Measurements from ENCODE around the gene GRIA3. TPM values are rescaled to one million over a fixed set of nuclear protein-coding genes. Genes with fewer than 3 reads are reported as not detected.

Gene GRIA3
- not detected for total RNA-seq

GRCh38 chrX:123184219-123184865 lies at the start of gene GRIA3:
GRIA3 (plus strand) TSS chrX:123184278; CDS start chrX:123184536, 258 bp downstream.
- no peak for DNase-seq

- no peak for DNase-seq
Measured at GRCh38 chrX:123138473-123138872, 45.6 kb upstream of the GRIA3 start.

DNA sequence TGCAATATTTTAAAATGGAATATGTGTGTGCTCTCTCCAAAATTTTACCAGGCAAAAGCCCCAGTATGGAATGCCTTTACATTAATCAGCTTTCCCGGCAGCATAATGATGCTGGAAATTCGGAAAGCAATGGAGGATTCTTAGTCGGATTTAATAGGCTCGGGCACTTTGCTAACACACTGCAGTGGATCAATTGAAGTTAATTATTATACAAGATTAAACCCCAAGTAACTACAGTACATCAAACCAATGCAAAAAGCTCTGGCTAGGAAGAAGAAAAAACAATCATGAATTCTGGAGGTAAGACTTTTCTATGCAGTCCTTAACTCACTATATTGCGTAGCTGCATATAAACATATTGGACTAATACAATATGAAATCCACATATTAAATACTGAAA lies 43.6 kb upstream of the GRIA3 start:
- no peak for DNase-seq

- no peak for DNase-seq
Measured at GRCh38 chrX:123140904-123141303, 43.2 kb upstream of the GRIA3 start.

- no peak for DNase-seq
Measured at GRCh38 chrX:123153846-123154335, 30.2 kb upstream of the GRIA3 start.

DNA sequence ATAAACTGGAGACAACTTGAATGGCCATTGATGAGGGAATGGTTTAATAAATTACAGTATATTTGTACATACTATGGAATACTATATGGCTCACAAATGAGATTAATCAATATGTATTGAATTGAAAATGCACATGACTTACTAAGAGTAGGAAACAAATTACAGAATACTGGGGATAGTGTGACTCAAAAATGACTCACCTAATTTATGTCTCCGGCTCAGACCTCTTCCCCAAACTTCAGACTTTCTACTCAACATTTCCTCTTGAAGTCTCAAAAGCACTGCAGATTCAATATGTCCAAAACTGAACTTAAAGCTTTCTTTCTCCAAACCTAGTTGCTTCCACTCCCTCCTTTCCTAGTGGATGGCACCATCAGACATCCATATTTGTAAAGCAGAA lies 28.8 kb upstream of the GRIA3 start:
- DNase-seq = no peak

GRCh38 chrX:123157586-123157985 lies 26.5 kb upstream of the GRIA3 start:
- no peak for DNase-seq

DNA sequence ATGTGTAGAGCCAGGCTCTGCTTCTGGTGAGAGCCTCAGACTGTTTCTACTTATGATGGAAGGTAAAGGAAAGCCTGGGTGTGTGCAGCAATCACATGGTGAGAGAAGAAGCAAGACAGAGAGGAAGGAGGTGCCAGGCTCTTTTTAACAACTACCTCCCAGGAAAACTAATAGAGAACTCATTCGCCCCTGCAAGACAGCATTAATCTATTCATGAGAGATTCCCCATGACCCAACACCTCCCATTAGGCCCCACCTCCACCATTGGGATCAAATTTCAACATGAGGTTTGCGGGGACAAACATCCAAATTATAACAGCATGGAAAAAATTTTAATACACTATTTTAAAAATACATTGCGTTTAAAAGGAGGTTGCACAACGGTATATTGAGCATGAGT lies 24.7 kb upstream of the GRIA3 start:
- DNase-seq = no peak

DNA sequence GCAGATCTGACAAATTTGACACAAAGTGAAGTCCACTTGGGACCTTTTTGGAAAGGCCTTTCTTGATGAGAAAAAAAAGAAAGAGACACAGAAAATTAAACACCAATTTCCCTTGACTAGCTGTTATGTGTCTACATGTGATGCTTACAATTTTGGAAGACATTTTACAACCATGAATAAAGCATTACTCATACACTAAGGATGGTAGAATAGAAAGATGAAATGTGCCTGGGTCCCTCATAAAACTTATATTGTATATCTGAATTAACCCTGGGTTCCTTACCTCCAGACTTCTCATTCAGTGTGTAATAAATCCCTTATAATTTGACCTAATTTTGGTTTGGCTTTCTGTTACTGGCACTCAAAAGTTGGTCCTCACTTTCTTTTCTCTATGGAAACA lies 16.5 kb upstream of the GRIA3 start:
- no peak for DNase-seq

DNA sequence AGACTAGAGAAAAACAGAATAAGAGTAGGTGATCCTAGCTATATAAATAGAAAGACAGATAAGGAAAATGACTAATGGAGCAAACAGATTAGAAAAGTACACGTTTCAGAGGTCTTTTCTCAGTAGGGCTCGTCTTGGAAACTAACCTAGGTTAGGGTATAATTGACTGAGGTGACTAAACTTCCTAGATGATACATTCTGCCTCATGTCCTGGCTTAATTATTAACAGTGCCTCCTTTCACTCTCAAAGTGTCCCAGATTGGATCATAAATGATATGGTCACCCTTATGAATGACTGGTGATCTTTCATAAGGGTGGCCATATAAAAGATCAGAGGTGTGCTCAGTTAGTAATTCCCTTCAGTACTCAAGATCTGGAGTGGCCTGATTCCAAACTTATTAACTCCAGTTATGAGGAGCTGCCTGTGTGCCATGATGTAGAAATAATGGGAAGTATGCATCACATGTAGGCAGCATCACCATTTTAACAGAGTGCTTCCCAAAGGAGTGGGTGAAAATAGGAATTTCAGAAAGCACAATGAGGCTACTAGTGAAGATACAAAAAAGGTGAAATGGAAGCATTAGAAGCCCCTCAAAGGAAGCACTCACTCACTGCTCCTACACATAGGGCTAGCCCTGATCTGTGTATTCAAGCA lies 14.7 kb upstream of the GRIA3 start:
- no peak for DNase-seq

DNA sequence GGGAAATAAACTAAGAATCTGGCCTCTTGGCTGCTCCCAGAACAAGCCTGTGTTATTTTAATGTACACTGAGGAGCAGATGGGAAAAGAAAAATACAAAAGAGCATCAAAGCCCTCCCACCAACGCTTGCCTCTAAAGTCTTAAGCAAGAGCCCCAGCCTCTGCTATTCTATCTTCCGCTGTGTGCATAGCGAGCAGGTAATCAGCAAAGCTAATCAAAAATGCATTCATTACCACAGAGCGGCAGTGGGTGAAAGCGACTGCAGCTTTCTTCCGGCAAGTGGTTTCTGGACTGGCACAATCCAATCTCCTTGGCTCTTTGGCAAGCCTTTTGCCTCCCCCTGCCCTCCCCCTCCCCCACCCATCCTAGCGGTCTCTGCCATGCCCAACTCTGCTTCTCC lies 13.5 kb upstream of the GRIA3 start:
- no peak for DNase-seq

- no peak for DNase-seq
Measured at GRCh38 chrX:123171781-123172180, 12.3 kb upstream of the GRIA3 start.

DNA sequence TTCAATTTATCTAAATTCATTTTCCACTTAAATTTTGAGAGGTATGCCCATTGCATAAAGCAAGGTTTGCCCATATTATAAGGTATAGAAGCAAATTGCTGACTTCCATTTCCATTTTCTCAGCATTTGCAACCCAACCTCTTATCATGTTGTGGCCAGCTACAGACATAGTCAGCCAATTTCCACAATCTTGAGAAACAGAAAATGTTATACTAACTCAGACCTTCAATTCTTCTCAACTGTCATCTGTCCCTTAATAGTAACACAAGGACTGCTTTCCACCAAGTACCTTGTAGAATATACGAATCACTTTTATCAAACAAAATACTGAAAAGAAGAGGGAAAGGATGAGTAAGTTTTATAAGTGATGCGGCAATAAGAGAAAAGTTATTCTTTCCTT lies 11.2 kb upstream of the GRIA3 start:
- DNase-seq = no peak

DNA sequence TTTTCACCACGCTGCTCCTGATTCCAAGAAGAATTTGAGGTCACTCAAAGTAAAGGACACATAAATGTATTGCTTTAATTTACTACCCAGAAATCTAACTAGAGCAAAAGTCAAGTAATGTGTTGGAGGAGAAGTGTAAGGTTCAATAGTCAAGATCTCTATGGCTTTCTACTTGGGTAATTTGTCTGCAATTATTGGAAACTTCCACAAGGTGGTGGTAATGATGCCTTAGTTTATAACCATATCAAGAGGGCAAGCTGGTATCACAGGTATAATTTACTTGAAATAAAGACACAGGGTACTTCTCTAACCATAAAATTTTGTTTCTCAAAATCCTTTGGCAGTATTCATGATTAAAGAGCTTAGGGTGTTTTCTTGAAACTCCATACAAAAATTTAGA lies 10.2 kb upstream of the GRIA3 start:
- DNase-seq = no peak

DNA sequence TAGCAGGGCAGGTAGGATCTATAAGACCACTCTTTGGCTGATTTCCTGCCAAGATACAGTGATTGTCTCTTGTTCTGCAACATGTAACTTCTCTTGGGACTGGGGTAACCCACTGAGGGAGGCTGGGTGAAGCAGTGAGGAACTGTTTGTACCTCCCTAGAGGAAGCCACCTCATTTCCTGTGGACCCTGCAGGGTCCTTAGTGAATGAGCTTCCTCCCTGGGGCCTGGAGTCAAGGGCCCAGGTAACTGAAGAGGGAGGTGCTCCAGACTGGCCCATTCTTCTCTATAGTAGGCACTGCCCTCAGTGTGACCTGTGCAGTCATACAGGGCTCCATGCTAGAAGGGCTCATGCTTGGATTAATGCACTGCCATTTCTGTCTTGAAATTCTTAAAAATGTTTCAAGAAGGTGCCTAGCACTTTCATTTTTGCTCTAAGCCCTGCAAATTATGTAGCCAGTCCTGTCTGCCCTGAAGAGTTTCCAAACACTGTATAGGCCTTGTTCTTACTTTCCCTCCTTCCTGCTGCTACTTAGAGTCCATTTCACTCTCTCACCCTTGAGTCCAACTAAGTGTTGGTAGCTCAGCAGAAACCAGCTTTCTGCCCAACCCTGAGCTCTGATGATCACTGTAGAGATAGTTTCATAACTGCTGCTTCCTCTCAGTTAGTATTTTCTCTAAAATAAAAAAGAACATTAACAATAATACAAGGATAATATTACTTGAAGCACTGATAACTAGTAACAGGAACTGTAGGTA lies 8.5 kb upstream of the GRIA3 start:
- DNase-seq = no peak

DNA sequence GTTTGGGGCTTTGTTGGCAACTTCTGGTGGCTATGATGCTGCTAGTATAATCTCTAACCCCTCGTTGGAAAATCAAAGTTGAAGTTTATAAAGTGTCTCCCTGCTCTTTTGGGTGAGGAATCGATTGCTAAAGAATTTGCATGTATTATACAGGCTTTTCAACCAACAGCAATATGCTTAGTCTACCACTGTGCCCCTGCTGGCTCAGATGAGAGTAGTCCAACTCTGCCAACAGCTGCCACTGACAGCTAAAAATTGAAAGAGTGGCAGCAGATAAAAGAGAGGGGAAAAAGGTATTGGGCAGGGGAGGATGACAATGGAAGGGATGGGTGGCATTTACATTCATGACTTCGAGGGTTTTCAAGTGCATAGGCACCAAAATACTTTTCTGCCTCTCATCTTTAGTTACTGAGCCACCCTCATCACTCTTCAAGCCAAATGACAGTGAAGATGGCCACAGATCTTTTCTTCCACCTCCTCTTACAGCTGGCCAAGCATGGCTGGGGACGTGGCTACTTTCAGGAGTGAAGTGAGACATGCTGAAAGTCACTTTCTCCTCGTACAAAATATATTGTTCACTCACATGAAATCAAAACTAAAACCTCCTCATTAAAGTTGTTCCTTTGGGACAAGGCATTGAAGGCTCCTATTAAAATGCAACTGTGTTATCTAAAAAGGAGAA lies 2.7 kb upstream of the GRIA3 start:
- DNase-seq = no peak

DNA sequence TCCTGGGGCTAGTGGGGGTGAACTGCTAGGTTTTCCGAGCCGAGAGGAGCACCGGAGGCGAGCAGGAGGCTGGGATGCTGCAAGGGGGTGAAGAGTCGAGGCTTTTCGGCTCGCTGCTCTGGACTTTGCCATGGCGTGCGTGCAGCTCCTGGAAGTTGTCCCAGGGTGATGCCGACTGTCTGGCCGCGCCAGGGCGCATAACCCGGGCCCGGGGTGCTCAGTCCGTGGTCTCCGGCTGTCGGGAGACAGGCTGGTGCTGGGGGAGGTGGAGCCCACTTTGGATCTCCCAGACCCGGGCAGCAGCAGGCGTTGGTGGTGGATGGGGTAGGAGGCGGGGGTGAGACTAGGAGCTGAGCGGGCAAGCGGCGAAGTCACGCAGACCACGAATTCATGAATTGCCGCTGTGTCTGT lies 793 bp downstream of the GRIA3 start:
- DNase-seq = no peak

GRCh38 chrX:123185721-123186120 lies 1.6 kb downstream of the GRIA3 start:
- DNase-seq = no peak

DNA sequence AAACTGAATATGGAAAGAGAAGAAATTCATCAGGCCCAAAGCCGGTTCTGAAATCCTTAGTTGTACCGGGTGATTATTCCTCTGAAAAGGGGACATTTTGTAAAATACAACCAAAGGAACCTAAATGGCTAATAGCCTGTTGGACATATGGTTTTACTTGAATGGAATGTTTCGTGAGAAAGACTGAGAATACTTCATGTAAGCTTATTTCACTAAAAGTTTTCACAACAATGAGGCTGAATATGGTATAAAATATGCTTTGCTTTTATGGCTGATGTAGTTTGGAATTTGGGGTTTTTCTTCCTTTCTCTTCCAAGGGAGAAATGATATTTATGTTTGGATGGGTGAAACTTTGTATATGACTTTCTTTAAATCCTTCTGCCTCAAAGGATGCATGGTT lies 2.7 kb downstream of the GRIA3 start:
- no peak for DNase-seq

DNA sequence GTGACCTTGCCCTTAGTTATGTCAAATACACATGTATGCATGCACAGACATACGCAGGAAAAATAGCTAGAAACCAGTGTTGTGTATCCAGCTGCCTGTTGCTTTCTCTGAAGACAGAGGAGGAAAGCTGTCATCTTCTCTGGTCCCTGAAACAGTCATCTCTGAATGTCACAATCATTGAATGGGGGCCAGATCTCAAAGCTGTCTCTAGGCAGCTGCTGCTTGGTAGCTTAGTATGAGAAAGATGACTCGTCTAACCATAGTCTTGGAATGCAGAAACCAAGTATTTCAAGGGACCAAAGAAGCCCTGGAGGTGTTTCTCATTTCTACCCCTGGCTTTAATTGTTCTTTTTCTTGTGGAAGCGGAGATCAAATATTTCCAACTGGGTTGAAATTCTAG lies 4.0 kb downstream of the GRIA3 start:
- DNase-seq = no peak

- DNase-seq = no peak
Measured at GRCh38 chrX:123189338-123189737, 5.3 kb downstream of the GRIA3 start.

- DNase-seq = no peak
Measured at GRCh38 chrX:123190096-123190495, 6.0 kb downstream of the GRIA3 start.

DNA sequence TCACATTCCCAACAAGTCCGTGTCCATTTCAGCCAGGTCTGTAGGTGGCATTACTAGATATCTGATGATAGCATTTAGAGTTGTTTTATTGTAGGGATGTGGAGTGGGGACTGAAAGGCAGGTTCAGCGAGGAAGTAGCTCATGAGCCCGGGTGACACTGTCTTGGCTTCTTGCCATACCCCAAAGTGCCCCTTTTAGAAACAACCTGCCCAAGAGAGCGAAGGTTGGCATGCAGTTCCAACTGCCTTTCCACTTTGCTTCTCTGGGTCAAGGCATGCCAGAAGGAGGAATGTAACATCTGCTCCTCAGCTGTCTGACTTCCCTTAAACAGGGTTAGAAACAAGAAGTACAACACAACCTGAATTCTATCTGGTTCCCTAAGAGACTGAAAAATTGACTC lies 9.0 kb downstream of the GRIA3 start:
- no peak for DNase-seq

All from effector CD4-positive, alpha-beta T cell (primary cell).